Mucosa of stomach (tissue), 1 donor: Measurements from ENCODE around the gene STK11.

Source experiments
- H3K27me3 ChIP-seq: one replicate; pipeline ENCODE4 v1.7.0; 2013; ENCODE audit warnings: mild to moderate bottlenecking, low read length; ENCODE audit not compliant: control insufficient read depth, insufficient read depth
- H3K36me3 ChIP-seq: one replicate; pipeline ENCODE4 v1.7.0; 2013; ENCODE audit warnings: low read length; ENCODE audit not compliant: control insufficient read depth, insufficient read depth
- H3K4me1 ChIP-seq: one replicate; pipeline ENCODE4 v1.7.0; 2013; ENCODE audit warnings: mild to moderate bottlenecking, low read length; ENCODE audit not compliant: control insufficient read depth, insufficient read depth
- H3K4me3 ChIP-seq: one replicate; pipeline ENCODE4 v1.7.0; 2013; ENCODE audit warnings: low read length
- H3K9ac ChIP-seq: one replicate; pipeline ENCODE4 v1.7.0; 2013; ENCODE audit warnings: mild to moderate bottlenecking, low read length, moderate library complexity
- H3K9me3 ChIP-seq: one replicate; pipeline ENCODE4 v1.7.0; 2013; ENCODE audit warnings: mild to moderate bottlenecking, low read length, moderate library complexity; ENCODE audit not compliant: control insufficient read depth
- donor health status: Pancreatic carcinoma.

STK11 gene

DNA sequence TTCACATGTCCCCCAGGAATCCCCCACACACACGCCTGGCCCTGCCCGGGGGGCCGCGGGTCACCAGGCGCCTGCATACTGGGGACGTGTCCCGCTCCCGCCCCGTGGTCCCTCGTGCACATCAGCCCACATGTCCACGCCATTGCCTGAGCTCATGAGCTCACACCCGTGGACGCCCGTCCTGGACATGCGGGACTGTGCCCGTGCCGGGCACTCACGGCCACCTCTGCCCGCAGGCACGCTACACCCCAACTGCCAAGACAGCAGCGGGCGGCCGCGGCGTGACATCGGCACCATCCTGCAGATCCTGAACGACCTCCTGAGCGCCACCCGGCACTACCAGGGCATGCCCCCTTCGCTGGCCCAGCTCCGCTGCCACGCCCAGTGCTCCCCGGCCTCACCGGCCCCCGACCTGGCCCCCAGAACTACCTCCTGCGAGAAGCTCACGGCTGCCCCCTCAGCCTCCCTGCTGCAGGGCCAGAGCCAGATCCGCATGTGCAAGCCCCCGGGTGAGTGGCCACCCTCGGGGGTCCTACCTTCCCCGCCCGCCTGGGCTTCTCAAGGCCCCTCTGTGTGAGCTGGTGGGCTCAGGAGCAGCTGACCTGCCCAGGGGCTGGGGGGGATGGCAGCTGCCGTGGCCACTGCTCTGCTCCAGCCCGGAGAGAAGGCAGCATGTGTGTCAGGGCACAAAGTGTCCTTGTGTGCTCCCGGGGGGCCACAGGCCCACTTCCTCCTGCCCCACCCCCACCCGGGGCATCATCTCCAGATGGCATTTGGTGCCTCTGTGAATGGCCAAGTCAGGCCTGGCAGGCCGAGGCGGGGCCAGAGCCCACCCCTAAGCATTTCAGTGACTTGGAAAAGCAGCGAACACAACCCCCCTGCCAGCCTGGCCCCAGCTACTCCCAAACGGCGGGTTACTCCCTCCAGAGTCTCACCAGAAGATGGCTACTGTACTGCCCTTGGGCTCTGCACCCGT lies 49.9 kb downstream of the STK11 start:
- peaks cover 61% of the 10 kb centered on the region for H3K4me1 ChIP-seq
- H3K36me3 ChIP-seq: peaks cover 40% of the 10 kb centered on the region
- no peak overlapping the region for H3K4me3 ChIP-seq
- no peaks in the 10 kb centered on the region for H3K27me3 ChIP-seq
- H3K9me3 ChIP-seq: no peaks in the 10 kb centered on the region
- H3K9ac ChIP-seq: peak overlapping the region; percentile 33

- Histone ChIP-seq H3K9ac (no peak overlapping the region), H3K4me3 (no peak overlapping the region), H3K36me3 (peaks cover 34% of the 10 kb centered on the region), H3K9me3 (no peaks in the 10 kb centered on the region), H3K4me1 (peaks cover 67% of the 10 kb centered on the region), H3K27me3 (no peaks in the 10 kb centered on the region)
Observed at GRCh38 chr19:1256646-1257474, 51.3 kb downstream of the STK11 start.

DNA sequence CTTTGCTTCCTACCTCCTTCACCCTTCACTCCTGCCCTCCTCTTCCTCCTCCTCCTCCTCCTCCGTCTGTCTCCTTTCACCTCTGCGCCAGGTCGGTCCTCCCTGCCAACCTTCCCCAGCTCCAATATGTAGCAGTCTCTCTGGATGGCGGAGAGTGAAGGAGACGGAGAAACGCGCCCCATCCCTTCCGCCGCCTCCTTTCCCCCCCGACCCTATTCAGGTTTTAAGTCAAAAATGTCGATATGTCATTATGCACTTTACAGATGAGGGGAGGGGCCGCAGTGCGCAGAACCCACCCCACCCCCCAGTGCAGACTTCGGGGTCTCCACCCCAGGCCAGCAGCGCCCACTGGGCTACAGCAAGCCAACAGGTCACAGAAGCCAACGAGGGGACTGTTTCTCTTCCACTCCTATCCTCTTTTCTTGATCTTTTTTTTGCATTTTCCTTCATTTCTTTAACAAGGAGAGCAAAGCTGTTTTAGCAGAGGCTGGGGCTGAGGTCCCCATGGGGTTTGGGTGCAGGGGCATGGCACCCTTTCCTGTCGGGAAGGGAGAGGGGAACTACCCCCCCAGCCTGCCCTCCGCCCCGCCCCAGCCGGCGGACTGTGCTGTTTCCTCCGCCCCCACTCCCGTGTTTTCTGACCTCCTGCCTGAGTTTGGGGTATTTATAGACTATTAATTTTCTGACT lies 52.0 kb downstream of the STK11 start:
- H3K9me3 ChIP-seq: no peaks in the 10 kb centered on the region
- H3K9ac ChIP-seq: no peak overlapping the region
- peaks cover 74% of the 10 kb centered on the region for H3K4me1 ChIP-seq
- H3K4me3 ChIP-seq: no peak overlapping the region
- H3K36me3 ChIP-seq: peaks cover 32% of the 10 kb centered on the region
- H3K27me3 ChIP-seq: no peaks in the 10 kb centered on the region

DNA sequence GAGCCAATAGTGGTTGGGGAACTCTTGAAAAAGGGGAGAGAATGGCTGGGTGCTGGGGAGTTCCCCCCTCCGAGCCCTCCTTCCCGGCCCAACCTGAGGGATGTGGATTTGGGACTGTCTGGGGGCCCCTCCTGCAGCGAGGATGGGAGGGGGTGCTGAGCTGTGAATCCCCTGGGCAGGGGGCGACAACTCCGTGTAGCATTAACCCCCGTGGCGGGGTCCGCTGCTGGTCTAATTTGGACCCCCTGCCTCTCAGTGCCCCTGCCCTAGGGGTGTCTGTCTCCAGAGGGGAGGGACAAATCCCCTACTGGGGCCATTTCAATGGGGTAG lies 52.5 kb downstream of the STK11 start:
- Histone ChIP-seq H3K9me3 (no peaks in the 10 kb centered on the region), H3K4me3 (no peak overlapping the region), H3K4me1 (peaks cover 79% of the 10 kb centered on the region), H3K9ac (no peak overlapping the region), H3K36me3 (peaks cover 32% of the 10 kb centered on the region), H3K27me3 (no peaks in the 10 kb centered on the region)

- Histone ChIP-seq H3K36me3 (peaks cover 32% of the 10 kb centered on the region), H3K4me3 (peak overlapping the region; percentile 12), H3K4me1 (peaks cover 77% of the 10 kb centered on the region), H3K27me3 (no peaks in the 10 kb centered on the region), H3K9ac (peak overlapping the region; percentile 65), H3K9me3 (no peaks in the 10 kb centered on the region)
Observed at GRCh38 chr19:1258707-1259205, 53.2 kb downstream of the STK11 start.

DNA sequence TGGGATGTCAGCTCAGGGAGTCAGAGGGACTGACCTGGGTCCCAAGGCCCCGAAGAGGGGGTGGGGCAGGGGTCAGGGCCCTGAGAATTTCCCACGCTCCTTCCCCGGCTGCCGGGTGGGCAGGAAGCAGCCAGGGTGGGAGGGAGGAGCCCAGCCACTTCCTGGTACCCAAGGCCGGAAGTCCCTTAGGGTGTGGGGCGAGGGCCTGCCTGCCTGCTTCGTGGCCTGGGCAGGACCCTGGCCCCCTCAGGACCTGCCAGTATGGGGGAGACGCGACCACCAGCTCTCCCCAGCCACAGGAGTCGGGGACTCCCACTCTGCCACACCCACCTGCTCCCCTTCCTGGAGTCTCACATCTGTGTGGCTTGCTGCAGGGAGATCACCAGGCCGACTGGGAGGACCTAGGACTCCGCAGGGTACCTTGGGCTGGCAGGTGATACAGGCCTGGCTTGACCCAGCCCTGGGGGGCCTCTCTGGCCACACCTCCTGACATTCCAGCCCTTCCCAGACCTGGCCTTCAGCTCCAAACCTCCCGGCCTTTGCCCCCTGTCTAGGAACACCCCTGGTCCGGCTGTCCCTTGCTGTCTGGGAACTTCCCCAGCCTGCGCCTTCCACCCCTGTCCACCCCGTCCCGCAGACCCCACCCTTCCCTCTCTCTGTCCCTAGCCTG lies 53.8 kb downstream of the STK11 start:
- Histone ChIP-seq H3K4me1 (peaks cover 72% of the 10 kb centered on the region), H3K9ac (peak overlapping the region; percentile 65), H3K9me3 (no peaks in the 10 kb centered on the region), H3K36me3 (peaks cover 31% of the 10 kb centered on the region), H3K27me3 (no peaks in the 10 kb centered on the region), H3K4me3 (peak overlapping the region; percentile 12)

DNA sequence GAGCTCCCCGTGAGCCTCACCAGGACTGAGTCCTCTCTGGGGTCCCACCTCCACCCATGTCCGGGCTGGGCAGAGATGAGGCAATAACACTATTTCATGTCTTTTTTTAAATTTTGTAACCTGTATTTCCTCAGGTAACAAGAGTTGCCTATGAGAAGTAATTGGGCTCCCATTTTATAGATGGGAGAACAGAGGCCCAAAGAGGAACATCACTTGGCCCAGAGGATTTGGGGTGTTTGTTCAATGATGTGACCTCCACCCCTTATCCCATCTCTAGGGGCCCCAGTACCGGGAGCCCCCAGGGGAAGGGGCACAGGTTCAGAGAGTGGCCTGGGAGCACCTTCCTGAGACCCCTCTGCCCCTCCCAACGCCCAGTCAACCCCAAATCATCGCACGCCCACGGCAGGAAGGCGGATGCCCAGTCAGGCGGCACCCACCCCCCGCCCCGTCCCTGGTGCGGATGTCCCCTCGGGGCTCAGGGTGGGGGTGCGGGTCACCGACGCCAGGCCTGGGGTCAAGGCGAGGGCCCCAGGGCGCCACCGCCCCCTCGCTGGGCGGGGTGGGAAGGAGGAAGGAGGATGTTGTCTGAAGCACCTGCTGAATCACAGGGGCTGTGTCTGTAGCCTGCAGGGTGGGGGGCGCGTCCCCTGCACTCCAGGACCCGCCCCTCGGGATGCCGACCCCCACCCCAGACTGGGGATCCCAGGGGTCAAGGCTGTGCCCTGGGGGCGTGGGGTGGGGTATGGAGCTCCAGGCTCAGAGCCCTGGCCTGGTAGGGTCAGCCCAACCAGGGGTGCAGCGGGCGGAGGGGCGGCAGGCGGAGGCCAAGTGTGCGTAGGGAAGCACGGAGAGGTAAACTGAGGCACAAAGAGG lies 54.5 kb downstream of the STK11 start:
- H3K9ac ChIP-seq: peak overlapping the region; percentile 65
- H3K27me3 ChIP-seq: no peaks in the 10 kb centered on the region
- peaks cover 72% of the 10 kb centered on the region for H3K4me1 ChIP-seq
- H3K36me3 ChIP-seq: peaks cover 23% of the 10 kb centered on the region
- H3K9me3 ChIP-seq: no peaks in the 10 kb centered on the region
- no peak overlapping the region for H3K4me3 ChIP-seq

DNA sequence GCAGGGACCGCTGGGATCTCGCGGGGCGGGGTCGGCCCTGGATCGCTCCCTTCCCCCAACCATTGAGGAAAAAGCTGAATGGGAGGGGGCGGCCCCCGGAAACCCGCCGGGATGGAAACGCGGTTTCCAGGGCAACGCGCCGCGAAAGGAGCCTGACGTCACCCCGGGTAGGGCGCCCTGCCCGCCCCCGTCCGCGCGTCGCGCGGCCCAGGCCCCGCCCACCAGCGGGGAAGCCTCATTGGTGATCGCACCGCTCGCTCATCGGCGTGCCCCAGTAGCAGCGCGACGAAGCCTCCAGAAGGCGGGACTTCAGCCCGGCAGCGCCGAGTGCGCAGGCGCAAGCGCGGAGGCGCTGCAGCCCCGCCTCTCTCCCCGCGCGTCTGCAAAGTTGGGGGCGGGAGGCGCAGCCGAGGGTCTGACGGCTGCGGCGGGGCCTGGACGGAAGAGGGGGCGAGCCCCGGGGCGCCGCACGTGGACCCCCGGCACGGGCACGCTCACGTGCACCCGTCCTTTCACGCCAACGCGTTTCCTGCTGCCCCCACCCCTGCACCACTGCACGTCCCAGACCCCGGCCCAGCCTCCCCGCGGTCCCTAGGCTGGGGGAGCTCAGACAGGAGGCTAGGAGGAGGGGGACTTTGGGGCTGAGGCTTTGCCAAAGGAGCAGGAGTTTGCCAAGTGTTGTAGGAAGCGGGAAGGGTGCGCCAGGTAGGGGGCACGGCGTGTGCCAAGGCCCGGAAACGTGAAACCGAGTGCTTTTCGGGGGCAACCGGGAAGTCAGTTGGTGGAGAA lies 55.4 kb downstream of the STK11 start:
- Histone ChIP-seq H3K4me3 (peak overlapping the region; percentile 92), H3K4me1 (peaks cover 71% of the 10 kb centered on the region), H3K9me3 (no peaks in the 10 kb centered on the region), H3K36me3 (peaks cover 14% of the 10 kb centered on the region), H3K9ac (peak overlapping the region; percentile 91), H3K27me3 (no peaks in the 10 kb centered on the region)

DNA sequence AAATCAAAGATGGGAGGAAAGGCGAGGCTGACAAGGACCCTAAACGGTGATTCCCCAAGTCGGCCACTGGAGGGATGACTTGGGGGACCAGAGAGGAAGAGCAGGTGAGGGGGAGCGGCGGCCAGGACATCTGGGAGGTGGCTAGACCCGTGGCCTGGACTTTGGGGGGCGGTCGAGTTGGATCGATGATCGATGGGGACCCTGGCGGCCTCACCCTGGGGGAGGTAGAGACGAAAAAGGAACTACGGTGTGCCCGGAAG lies 55.9 kb downstream of the STK11 start:
- Histone ChIP-seq H3K9me3 (no peaks in the 10 kb centered on the region), H3K4me3 (peak overlapping the region; percentile 92), H3K27me3 (no peaks in the 10 kb centered on the region), H3K36me3 (peaks cover 13% of the 10 kb centered on the region), H3K4me1 (peaks cover 75% of the 10 kb centered on the region), H3K9ac (peak overlapping the region; percentile 91)

- Histone ChIP-seq H3K36me3 (peaks cover 7% of the 10 kb centered on the region), H3K4me3 (peak overlapping the region; percentile 92), H3K4me1 (peaks cover 76% of the 10 kb centered on the region)
Observed at GRCh38 chr19:1261798-1262622, 56.4 kb downstream of the STK11 start.

More at GRCh38 chr19:1261798-1262622, 56.4 kb downstream of the STK11 start:
- Histone ChIP-seq H3K9me3 (no peaks in the 10 kb centered on the region), H3K9ac (peak overlapping the region; percentile 91), H3K27me3 (no peaks in the 10 kb centered on the region)
